ENCODE results near the gene SMIM5.

SMIM5 gene

DNA sequence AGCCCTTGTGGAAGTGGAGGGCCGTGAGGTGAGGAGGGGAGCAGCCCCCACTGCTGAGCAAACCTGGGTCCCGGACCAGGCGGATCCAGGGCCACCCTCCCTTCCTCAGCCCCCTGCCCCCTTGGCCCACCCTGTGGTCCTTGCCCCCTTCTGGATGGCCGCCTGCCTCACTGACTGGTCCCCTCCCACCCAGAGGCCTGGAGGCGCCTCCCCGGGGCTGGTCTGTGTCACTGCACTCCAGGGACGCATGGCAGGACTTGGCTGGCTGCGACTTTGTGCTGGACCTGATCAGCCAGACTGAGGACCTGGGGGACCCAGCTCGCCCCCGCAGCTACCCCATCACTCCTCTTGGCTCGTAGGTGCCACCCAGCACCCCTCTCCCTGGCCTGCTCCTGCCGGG, 19.2 kb upstream of the SMIM5 start:
- in situ Hi-C loops (cut with MboI; ENCODE audit: low pct_unique_long_range_greater_than_20kb, low sequenced_read_pairs, unreplicated experiment): no loop called here
- TF ChIP-seq, protein P1, sequence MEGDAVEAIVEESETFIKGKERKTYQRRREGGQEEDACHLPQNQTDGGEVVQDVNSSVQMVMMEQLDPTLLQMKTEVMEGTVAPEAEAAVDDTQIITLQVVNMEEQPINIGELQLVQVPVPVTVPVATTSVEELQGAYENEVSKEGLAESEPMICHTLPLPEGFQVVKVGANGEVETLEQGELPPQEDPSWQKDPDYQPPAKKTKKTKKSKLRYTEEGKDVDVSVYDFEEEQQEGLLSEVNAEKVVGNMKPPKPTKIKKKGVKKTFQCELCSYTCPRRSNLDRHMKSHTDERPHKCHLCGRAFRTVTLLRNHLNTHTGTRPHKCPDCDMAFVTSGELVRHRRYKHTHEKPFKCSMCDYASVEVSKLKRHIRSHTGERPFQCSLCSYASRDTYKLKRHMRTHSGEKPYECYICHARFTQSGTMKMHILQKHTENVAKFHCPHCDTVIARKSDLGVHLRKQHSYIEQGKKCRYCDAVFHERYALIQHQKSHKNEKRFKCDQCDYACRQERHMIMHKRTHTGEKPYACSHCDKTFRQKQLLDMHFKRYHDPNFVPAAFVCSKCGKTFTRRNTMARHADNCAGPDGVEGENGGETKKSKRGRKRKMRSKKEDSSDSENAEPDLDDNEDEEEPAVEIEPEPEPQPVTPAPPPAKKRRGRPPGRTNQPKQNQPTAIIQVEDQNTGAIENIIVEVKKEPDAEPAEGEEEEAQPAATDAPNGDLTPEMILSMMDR (IDR thresholded peaks at IDR 0.05; ENCODE audit: extremely low read depth, insufficient read depth, missing control alignments): no peak
- DNase-seq (ENCODE audit: low spot score): no peak

DNA sequence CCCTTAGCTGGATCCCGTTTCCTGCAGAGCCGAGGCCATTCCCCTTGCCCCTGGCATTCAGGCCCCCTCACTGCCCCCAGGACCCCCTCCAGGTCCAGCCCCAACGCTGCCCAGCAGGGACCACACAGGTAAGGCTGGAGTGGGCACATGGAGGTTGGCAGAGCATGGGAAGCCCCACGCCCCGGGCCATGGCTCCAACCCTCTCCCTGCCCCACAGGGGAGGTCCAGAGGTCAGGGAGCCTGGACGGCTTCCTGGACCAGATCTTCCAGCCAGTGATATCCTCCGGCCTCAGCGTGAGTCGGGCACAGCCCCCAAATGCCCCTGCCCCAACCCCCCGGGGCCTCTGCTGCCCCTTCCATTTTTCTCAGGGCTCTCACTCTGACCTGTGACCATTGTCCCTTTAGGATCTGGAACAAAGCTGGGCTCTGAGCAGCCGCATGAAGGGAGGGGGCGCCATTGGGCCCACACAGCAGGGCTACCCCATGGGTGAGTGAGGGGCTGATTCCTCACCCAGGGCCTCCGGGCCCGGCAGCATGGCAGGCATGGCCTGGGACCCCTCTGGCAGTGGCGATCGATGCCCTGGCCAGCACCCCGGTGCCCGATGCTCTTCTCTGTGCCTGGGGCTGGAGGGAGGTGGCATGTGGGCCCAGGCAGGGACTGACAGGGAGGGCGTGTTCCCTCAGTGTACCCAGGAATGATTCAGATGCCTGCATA, 18.5 kb upstream of the SMIM5 start:
- in situ Hi-C loops (cut with MboI; ENCODE audit: low pct_unique_long_range_greater_than_20kb, low sequenced_read_pairs, unreplicated experiment): no loop called here
- no peak for DNase-seq (ENCODE audit: low spot score)
- TF ChIP-seq, protein P1 (IDR thresholded peaks at IDR 0.05; ENCODE audit: extremely low read depth, insufficient read depth, missing control alignments): no peak

DNA sequence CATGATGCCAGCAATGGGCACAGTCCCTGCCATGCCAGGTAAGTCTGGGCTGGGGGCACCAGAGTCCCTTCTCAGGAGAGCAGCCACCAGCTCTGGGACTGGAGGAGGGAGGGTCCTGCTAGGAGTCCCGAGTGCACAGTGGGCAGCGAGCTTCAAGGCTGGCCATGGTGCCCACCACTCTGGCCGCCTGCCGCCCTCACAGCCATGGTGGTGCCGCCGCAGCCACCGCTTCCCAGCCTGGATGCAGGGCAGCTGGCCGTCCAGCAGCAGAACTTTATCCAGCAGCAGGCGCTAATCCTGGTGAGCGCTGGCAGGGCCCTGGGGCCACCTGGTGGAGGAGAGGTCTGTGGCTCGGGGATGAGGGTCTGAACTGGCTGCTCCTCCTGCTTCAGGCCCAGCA, 17.9 kb upstream of the SMIM5 start:
- TF ChIP-seq, protein P1 (IDR thresholded peaks at IDR 0.05; ENCODE audit: extremely low read depth, insufficient read depth, missing control alignments): no peak
- in situ Hi-C loops (cut with MboI; ENCODE audit: low pct_unique_long_range_greater_than_20kb, low sequenced_read_pairs, unreplicated experiment): no loop called here
- DNase-seq (ENCODE audit: low spot score): no peak

DNA sequence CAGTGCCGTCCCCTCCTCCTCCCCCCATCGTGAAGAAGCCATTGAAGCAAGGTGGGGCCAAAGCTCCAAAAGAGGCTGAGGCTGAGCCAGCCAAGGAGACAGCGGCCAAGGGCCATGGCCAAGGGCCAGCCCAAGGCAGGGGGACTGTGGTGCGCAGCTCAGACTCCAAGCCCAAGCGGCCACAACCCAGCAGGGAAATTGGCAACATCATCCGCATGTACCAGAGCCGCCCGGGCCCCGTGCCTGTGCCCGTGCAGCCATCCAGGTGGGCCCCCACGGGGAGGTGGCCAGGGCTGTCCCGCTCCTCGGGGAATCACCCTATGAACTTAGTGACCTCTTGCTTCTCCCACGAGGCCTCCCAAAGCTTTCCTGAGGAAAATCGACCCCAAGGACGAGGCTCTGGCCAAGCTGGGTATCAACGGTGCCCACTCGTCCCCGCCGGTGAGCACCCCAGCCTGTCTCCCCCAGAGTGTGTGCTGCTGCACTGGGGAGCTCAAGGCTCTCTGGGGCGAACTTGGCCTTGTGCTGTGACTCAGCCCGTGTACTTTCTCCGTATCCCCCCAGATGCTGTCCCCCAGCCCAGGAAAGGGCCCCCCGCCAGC, 16.6 kb upstream of the SMIM5 start:
- in situ Hi-C loops (cut with MboI; ENCODE audit: low pct_unique_long_range_greater_than_20kb, low sequenced_read_pairs, unreplicated experiment): no loop called here
- TF ChIP-seq, protein P1 (IDR thresholded peaks at IDR 0.05; ENCODE audit: extremely low read depth, insufficient read depth, missing control alignments): no peak
- no peak for DNase-seq (ENCODE audit: low spot score)

DNA sequence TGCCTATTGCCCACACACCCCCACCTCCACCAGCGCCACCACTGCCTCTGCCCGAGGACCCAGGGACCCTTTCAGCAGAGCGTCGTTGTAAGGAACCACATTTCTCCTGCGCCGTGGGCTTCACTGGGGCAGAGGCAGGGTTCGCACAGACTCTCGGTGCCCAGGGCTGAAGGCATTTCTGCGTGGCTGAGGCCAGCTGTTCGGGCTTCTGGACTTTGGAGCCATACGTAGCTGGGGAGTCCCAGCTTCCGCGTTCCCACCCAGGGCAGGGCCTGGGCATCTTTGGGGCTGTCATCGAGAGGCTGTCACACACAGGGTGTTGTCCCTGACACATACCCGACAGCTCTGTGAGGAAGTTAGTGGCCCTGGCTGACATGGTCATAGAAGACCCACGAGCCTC, 16.0 kb upstream of the SMIM5 start:
- TF ChIP-seq, protein P1 (IDR thresholded peaks at IDR 0.05; ENCODE audit: extremely low read depth, insufficient read depth, missing control alignments): no peak
- no peak for DNase-seq (ENCODE audit: low spot score)
- in situ Hi-C loops (cut with MboI; ENCODE audit: low pct_unique_long_range_greater_than_20kb, low sequenced_read_pairs, unreplicated experiment): no loop called here

DNA sequence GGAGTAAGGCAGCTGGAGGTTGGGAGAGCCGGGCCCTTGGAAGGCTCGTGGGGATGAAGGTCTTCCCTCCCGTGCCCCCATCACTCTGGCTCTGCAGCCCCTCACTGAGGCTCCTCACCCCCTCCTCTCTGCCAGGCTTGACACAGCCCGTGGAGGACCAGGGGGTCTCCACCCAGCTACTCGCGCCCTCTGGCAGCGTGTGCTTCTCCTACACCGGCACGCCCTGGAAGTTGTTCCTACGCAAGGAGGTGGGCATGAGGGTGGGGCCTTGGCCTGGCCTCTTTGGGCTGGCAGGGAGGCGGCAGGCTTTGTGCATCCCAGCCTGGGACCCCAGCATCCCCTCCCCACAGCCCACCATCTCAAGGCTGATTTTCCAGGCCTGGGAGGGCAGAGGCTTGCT, 15.6 kb upstream of the SMIM5 start:
- TF ChIP-seq, protein P1 (IDR thresholded peaks at IDR 0.05; ENCODE audit: extremely low read depth, insufficient read depth, missing control alignments): no peak
- in situ Hi-C loops (cut with MboI; ENCODE audit: low pct_unique_long_range_greater_than_20kb, low sequenced_read_pairs, unreplicated experiment): no loop called here
- DNase-seq (ENCODE audit: low spot score): no peak

Data from GM13977 (cell line).